H1 (cell line): Measurements from ENCODE around the gene B3GLCT. TPM values are rescaled to one million over a fixed set of nuclear protein-coding genes. Genes with fewer than 3 reads are reported as not detected.

Experiments used
- CTCF ChIA-PET: fragments of 300-600 bp; sonication (Branson Sonifier 250); formaldehyde crosslinking; loops from one replicate; lab custom pipeline; 2021; ENCODE audit not compliant: partially characterized antibody; lab: Charles Lee
- POLR2A ChIA-PET: fragments of 300-600 bp; sonication (Branson Sonifier 250); formaldehyde crosslinking; loops from one replicate; lab custom pipeline; 2021; ENCODE audit warnings: inconsistent platforms; ENCODE audit not compliant: partially characterized antibody; lab: Charles Lee
- DNase-seq, 2 experiments: peaks; one replicate each; pipeline versions ENCODE4 v3.0.0 to v3.0.0-alpha.2; 2010 to 2022; ENCODE audit warnings: low spot score in 2 of 2, low read depth in 1 of 2, mixed read lengths in 1 of 2
- FAIRE-seq: peaks from 2 replicates; lab custom pipeline; 2011; peaks lifted over from hg19 to GRCh38; lab: Jason Lieb, UNC
- H2AFZ ChIP-seq: 2 replicates; pipeline ENCODE4 v1.8.1; 2012; ENCODE audit warnings: low read length, inconsistent platforms
- H2AK5ac ChIP-seq: 2 replicates; pipeline ENCODE4 v1.6.1; 2013; ENCODE audit warnings: low read depth, low read length
- H2BK120ac ChIP-seq: replicated peaks from 2 replicates; pipeline ENCODE3; 2013; ENCODE audit warnings: low read depth, low read length, inconsistent platforms
- H2BK12ac ChIP-seq: 2 replicates; pipeline ENCODE4 v1.6.1; 2013; ENCODE audit warnings: low read depth, low read length
- H2BK15ac ChIP-seq: 2 replicates; pipeline ENCODE4 v1.6.1; 2013; ENCODE audit warnings: low read length
- H2BK20ac ChIP-seq: 2 replicates; pipeline ENCODE4 v1.6.1; 2013; ENCODE audit warnings: low read length
- H2BK5ac ChIP-seq: 2 replicates; pipeline ENCODE4 v1.6.1; 2013; ENCODE audit warnings: low read depth, low read length
- H3K14ac ChIP-seq: 2 replicates; pipeline ENCODE4 v1.6.1; 2013; ENCODE audit warnings: inconsistent platforms; ENCODE audit not compliant: insufficient read length
- H3K18ac ChIP-seq: 2 replicates; pipeline ENCODE4 v1.6.1; 2013; ENCODE audit warnings: low read length; ENCODE audit errors: extremely low read depth
- H3K23ac ChIP-seq: 2 replicates; pipeline ENCODE4 v1.6.1; 2013; ENCODE audit warnings: inconsistent platforms; ENCODE audit not compliant: insufficient read length
- H3K23me2 ChIP-seq: 2 replicates; pipeline ENCODE4 v1.6.1; 2013; ENCODE audit warnings: low read depth, low read length
- H3K27ac ChIP-seq: 2 replicates; pipeline ENCODE4 v1.6.1; 2011; ENCODE audit warnings: low read depth, low read length, inconsistent platforms
- H3K27me3 ChIP-seq, 4 experiments: replicated peaks in 1 of 4; 1 replicate in 1 of 4; 2 replicates in 3 of 4; pipeline versions ENCODE4 v1.6.1 to v1.8.1; 2011 to 2013; ENCODE audit warnings: low read length in 3 of 4, mild to moderate bottlenecking in 3 of 4, inconsistent platforms in 2 of 4, mixed read lengths in 2 of 4, moderate library complexity in 1 of 4; ENCODE audit not compliant: control insufficient read depth in 3 of 4, insufficient read depth in 3 of 4; ENCODE audit errors: extremely low read depth in 1 of 4
- H3K36me3 ChIP-seq, 4 experiments: 2 replicates each; pipeline versions ENCODE4 v1.6.1 to v1.8.1; 2011 to 2013; ENCODE audit warnings: mild to moderate bottlenecking in 4 of 4, low read length in 3 of 4, moderate library complexity in 2 of 4, control low read depth in 1 of 4, inconsistent platforms in 1 of 4; ENCODE audit not compliant: insufficient read depth in 4 of 4, control insufficient read depth in 2 of 4
- H3K4ac ChIP-seq: replicated peaks from 2 replicates; pipeline ENCODE3; 2013; ENCODE audit warnings: low read length, low read depth, mixed read lengths, inconsistent platforms; ENCODE audit not compliant: insufficient read length
- H3K4me1 ChIP-seq, 4 experiments: replicated peaks in 1 of 4; 1 replicate in 1 of 4; 2 replicates in 3 of 4; pipeline versions ENCODE4 v1.6.1 to v1.8.1; 2011 to 2013; ENCODE audit warnings: low read length in 3 of 4, inconsistent platforms in 2 of 4, mixed read lengths in 1 of 4; ENCODE audit not compliant: insufficient read depth in 4 of 4, control insufficient read depth in 3 of 4
- H3K4me2 ChIP-seq, 2 experiments: 2 replicates each; pipeline versions ENCODE4 v1.6.1 to v1.8.1; 2011 to 2013; ENCODE audit warnings: low read depth in 2 of 2, low read length in 2 of 2, control low read depth in 1 of 2, inconsistent platforms in 1 of 2, mild to moderate bottlenecking in 1 of 2; ENCODE audit not compliant: insufficient read depth in 1 of 2
- H3K4me3 ChIP-seq, 4 experiments: fragments of 200-600, 300-600 bp in 1 of 4; sonication (generic), shearing (Covaris generic), sonication (Bioruptor Twin) in 1 of 4; 2 replicates each; pipeline versions ENCODE4 v1.5.1 to v1.8.1; 2011 to 2016; ENCODE audit warnings: low read length in 4 of 4, low read depth in 3 of 4, control low read depth in 2 of 4, inconsistent platforms in 2 of 4, mild to moderate bottlenecking in 2 of 4, mixed read lengths in 1 of 4, moderate library complexity in 1 of 4; ENCODE audit not compliant: insufficient read depth in 2 of 4; ENCODE audit errors: extremely low read depth in 1 of 4
- H3K56ac ChIP-seq: replicated peaks from 2 replicates; pipeline ENCODE3; 2013; ENCODE audit warnings: low read depth, mild to moderate bottlenecking, mixed read lengths, low read length, inconsistent platforms; ENCODE audit not compliant: insufficient read length
- H3K79me1 ChIP-seq: 2 replicates; pipeline ENCODE4 v1.6.1; 2013; ENCODE audit warnings: low read depth, low read length, control low read depth
- H3K79me2 ChIP-seq, 2 experiments: 2 replicates each; pipeline versions ENCODE4 v1.6.1 to v1.8.1; 2012 to 2013; ENCODE audit warnings: low read length in 2 of 2, mild to moderate bottlenecking in 2 of 2, inconsistent platforms in 1 of 2; ENCODE audit not compliant: insufficient read depth in 2 of 2, control insufficient read depth in 1 of 2
- H3K9ac ChIP-seq, 4 experiments: replicated peaks in 1 of 4; 1 replicate in 1 of 4; 2 replicates in 3 of 4; pipeline versions ENCODE4 v1.6.1 to v1.8.1; 2011 to 2013; ENCODE audit warnings: low read depth in 3 of 4, low read length in 3 of 4, control low read depth in 2 of 4, mild to moderate bottlenecking in 2 of 4, moderate library complexity in 2 of 4, inconsistent platforms in 1 of 4; ENCODE audit errors: extremely low read depth in 1 of 4
- H3K9me3 ChIP-seq, 2 experiments: 2 replicates each; pipeline versions ENCODE4 v1.6.1 to v1.8.1; 2012 to 2013; ENCODE audit warnings: mild to moderate bottlenecking in 2 of 2, moderate library complexity in 2 of 2, control low read depth in 1 of 2, inconsistent platforms in 1 of 2, low read depth in 1 of 2, low read length in 1 of 2, mixed read lengths in 1 of 2; ENCODE audit not compliant: insufficient read depth in 2 of 2
- H4K20me1 ChIP-seq, 2 experiments: replicated peaks in 1 of 2; 2 replicates each; pipeline versions ENCODE3 to v1.8.1; 2011 to 2013; ENCODE audit warnings: inconsistent platforms in 2 of 2, low read length in 2 of 2, mild to moderate bottlenecking in 1 of 2; ENCODE audit not compliant: insufficient read depth in 2 of 2, control insufficient read depth in 1 of 2
- H4K5ac ChIP-seq: 2 replicates; pipeline ENCODE4 v1.6.1; 2013; ENCODE audit warnings: low read length, low read depth, mixed read lengths, inconsistent platforms; ENCODE audit not compliant: insufficient read length
- H4K8ac ChIP-seq: 2 replicates; pipeline ENCODE4 v1.8.0; 2013; ENCODE audit warnings: mild to moderate bottlenecking, moderate library complexity, low read length, inconsistent platforms; ENCODE audit not compliant: insufficient read depth; ENCODE audit errors: extremely low read depth
- H4K91ac ChIP-seq: replicated peaks from 2 replicates; pipeline ENCODE3; 2013; ENCODE audit warnings: low read length, mixed read lengths, inconsistent platforms; ENCODE audit not compliant: insufficient read length
- CEBPB ChIP-seq: IDR thresholded peaks from 2 replicates; pipeline ENCODE4 v1.6.1; 2012; ENCODE audit warnings: low read depth, low read length
- NRF1 ChIP-seq: IDR thresholded peaks from 2 replicates; pipeline ENCODE4 v1.6.1; 2011; ENCODE audit warnings: mild to moderate bottlenecking, low read depth, low read length, improper control_type of control experiment
- WGBS, 2 experiments: shearing (Covaris generic) in 1 of 2; methylation state at CpG; one replicate each; pipeline versions ENCODE4 v1.1.6 to v1.1.7; 2013 to 2015; ENCODE audit warnings: low lambda C conversion rate in 2 of 2, mixed read lengths in 2 of 2, inconsistent platforms in 1 of 2, low coverage in 1 of 2, missing lambda C conversion rate in 1 of 2; ENCODE audit not compliant: insufficient replicate concordance in 2 of 2, insufficient coverage in 1 of 2, insufficient read length in 1 of 2; ENCODE audit errors: extremely low coverage in 1 of 2, missing lambda C conversion rate in 1 of 2; 5-methylcytosine and 5-hydroxymethylcytosine counted together
- polyA plus RNA-seq, 7 experiments: library from polyadenylated mRNA; depleted of rRNA in 3 of 7; stranded (reverse) in 5 of 7; unstranded in 2 of 7; fragments of >200 nt in 5 of 7; fragments of 200-250 nt in 2 of 7; gene quantifications; 1 replicate in 5 of 7; 2 replicates in 1 of 7; 4 replicates in 1 of 7; pipeline versions ENCODE4 v1.2.1 to v1.2.3, GENCODE V29; 2011 to 2013; ENCODE audit warnings: missing spikeins in 2 of 7, mixed read lengths in 2 of 7
- total RNA-seq: library from RNA; stranded (reverse); fragmentation: NEBNext Ultra II Directional; extraction: Animal tissue kit (Norgen Biotek cat#: 25700); gene quantifications from 2 replicates; pipeline ENCODE4 v1.2.1, GENCODE V29; 2021

B3GLCT gene
- total and polyA plus RNA-seq, 2 of the 8 experiments (the other 6 are each of a cell fraction or from before 2014, with no cell fraction given) = 1.5 to 4.1 TPM

DNA sequence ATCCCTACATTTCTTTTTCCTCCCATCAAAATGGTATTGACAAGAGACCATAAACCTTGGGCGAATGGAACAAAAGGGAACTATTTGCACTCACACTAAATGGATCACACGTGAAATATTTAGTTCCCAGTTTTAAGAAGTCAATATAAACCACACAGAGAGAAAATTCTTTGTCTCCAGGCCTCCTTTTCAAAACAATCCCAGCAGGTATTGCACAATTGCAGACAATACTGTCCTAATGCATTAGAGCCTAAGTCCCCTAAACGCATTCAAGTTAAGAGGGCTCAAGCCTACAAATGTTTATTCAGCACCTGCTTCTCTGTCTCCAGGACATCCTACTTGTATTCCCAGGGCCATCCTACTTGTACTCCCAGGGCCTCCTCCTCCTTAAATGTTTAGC is 1.3 kb upstream of the B3GLCT start:
- Histone ChIP-seq H3K18ac (no peak overlapping the region), H2BK15ac (no peak overlapping the region), H3K23ac (no peak overlapping the region), H2BK120ac (no peak overlapping the region), H3K79me2 (no peaks in the 10 kb centered on the region), H3K4me3 (no peak overlapping the region), H3K4me2 (no peak overlapping the region), H3K9me3 (no peaks in the 10 kb centered on the region), H3K9ac (no peak overlapping the region), H3K23me2 (no peaks in the 10 kb centered on the region), H3K36me3 (no peaks in the 10 kb centered on the region), H2AFZ (no peak overlapping the region), H3K4ac (no peak overlapping the region), H3K56ac (no peak overlapping the region), H3K27ac (no peak overlapping the region), H2BK12ac (no peak overlapping the region), H3K14ac (no peak overlapping the region), H3K4me1 (peaks cover 0 to 5% (median 0%) of the 10 kb centered on the region in 4 experiments; a peak in 2 of 7 replicates), H4K8ac (no peak overlapping the region), H2BK20ac (no peak overlapping the region), H2BK5ac (no peak overlapping the region), H4K5ac (no peak overlapping the region), H2AK5ac (no peak overlapping the region), H3K27me3 (no peaks in the 10 kb centered on the region; a peak in 2 of 7 replicates), H4K20me1 (no peaks in the 10 kb centered on the region), H4K91ac (no peak overlapping the region), H3K79me1 (no peaks in the 10 kb centered on the region)
- DNase-seq (no peak), FAIRE-seq (no peak)
- WGBS, 2 experiments = 92% methylated on average over 3 of the region's 3 CpGs; no CpG with 5 or more reads in 1 of the 2 experiments
- ChIA-PET CTCF (interaction anchor here (1.0 to 1.2 kb wide), 2 partner anchors 13 to 174 kb away, joined by 3 read pairs; no protein-coding TSS in a partner anchor), POLR2A (no interaction called here)
- peak; percentile 55; the same call in 1 of the 2 replicates for TF ChIP-seq CEBPB
- TF ChIP-seq NRF1 = no peak
